ENCODE results near the gene HOXA5. TPM values are rescaled to one million over a fixed set of nuclear protein-coding genes. Genes with fewer than 3 reads are reported as not detected.

The HOXA5 gene
- total RNA-seq, 1 experiment from 2014 or later: not detected

DNA sequence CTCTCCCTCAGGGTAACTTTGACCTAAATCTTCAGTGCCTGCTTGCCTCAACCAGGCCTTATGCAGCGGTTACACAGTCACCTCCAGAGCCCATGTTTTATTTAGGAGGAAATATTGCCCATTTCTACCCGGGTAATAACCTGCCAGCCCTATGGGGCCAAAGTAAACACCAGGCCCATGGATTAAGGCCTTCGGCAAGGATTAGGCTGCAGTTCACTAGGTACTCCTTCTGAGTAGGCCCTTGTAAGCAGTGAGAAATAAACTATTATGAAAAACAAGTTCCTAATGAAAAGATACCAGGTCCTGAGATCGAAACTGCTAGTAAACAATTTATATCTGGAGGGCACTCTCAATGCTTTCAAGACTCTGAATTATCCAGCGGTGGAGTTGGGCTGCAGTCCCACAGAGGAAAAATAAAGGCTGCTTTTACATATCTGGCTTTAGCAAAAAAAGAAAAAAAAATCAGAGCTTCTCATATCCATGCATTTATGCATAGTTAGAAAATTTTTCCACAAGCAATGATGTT, 34.4 kb upstream of the HOXA5 start:
- no peak overlapping the region for H2BK5ac ChIP-seq (ENCODE audit: insufficient read length, low read length)
- no peak overlapping the region for H3K4me2 ChIP-seq (ENCODE audit: insufficient read depth, insufficient read length, low read length)
- no peak overlapping the region for H3K9ac ChIP-seq (ENCODE audit: extremely low read depth, insufficient read length, low read length)
- no peaks in the 10 kb centered on the region; a peak in 2 of 7 replicates for H3K36me3 Mint-ChIP-seq (ENCODE audit: insufficient read depth in 1 of 3, low read depth in 3 of 3)
- H4K20me1 ChIP-seq (ENCODE audit: control insufficient read depth, insufficient read depth, insufficient read length): no peaks in the 10 kb centered on the region
- no peaks in the 10 kb centered on the region for H3K23me2 ChIP-seq (ENCODE audit: insufficient read length, low read depth, low read length, poor library complexity, severe bottlenecking)
- no peaks in the 10 kb centered on the region for H3K4me1 ChIP-seq (ENCODE audit: insufficient read depth, low read length)
- peaks cover 3 to 12% of the 10 kb centered on the region in 2 experiments for H3K4me1 Mint-ChIP-seq
- H3K27ac Mint-ChIP-seq: no peak overlapping the region
- peaks cover 98% of the 10 kb centered on the region for H3K27me3 ChIP-seq (ENCODE audit: insufficient read depth, low read length)
- H3K14ac ChIP-seq (ENCODE audit: insufficient read depth, low read length): no peak overlapping the region
- H3K56ac ChIP-seq (ENCODE audit: insufficient read length, low read depth, low read length): no peak overlapping the region
- peaks cover 98% of the 10 kb centered on the region for H3K27me3 Mint-ChIP-seq (ENCODE audit: low read depth)
- H2BK120ac ChIP-seq (ENCODE audit: low read depth, low read length, poor library complexity, severe bottlenecking): no peak overlapping the region
- no peaks in the 10 kb centered on the region for H3K79me2 ChIP-seq (ENCODE audit: insufficient read depth, low read length)
- no peak overlapping the region for H2AFZ ChIP-seq (ENCODE audit: low read length)
- no peaks in the 10 kb centered on the region for H3K79me1 ChIP-seq (ENCODE audit: insufficient read depth, low read depth, low read length, poor library complexity, severe bottlenecking)
- H3K4ac ChIP-seq (ENCODE audit: low read depth, low read length): no peak overlapping the region
- H3K23ac ChIP-seq (ENCODE audit: insufficient read length, low read depth, low read length): no peak overlapping the region
- no peaks in the 10 kb centered on the region for H3K9me3 ChIP-seq (ENCODE audit: control insufficient read depth, low read depth, low read length)
- WGBS (ENCODE audit: extremely low coverage, insufficient read length, low lambda C conversion rate): no CpG with 5 or more reads among the region's 5 CpGs
- peaks cover 2 to 14% of the 10 kb centered on the region in 2 experiments; a peak in 1 of 5 replicates for H3K9me3 Mint-ChIP-seq
- no peak overlapping the region for H2BK15ac ChIP-seq (ENCODE audit: low read depth, low read length)
- no peak overlapping the region for H3K4me3 Mint-ChIP-seq
- no peak for DNase-seq
- H2BK12ac ChIP-seq (ENCODE audit: insufficient read length, low read depth, low read length): no peak overlapping the region
- H4K8ac ChIP-seq (replicated peaks; ENCODE audit: insufficient read length, low read depth, low read length): no peak overlapping the region
- no peak overlapping the region for H3K18ac ChIP-seq (ENCODE audit: insufficient read length, low read depth, low read length)
- no peak overlapping the region for H2BK20ac ChIP-seq (ENCODE audit: low read depth, low read length, poor library complexity, severe bottlenecking)
- H2AK5ac ChIP-seq (ENCODE audit: insufficient read length, low read length): no peak overlapping the region
- no peak overlapping the region for H3T11ph ChIP-seq (ENCODE audit: low read length)
- no peak overlapping the region for H4K91ac ChIP-seq (ENCODE audit: insufficient read length, low read depth, low read length)
- no peak overlapping the region for H3K27ac ChIP-seq (ENCODE audit: insufficient read length, low read depth, low read length)
- no peak overlapping the region for H4K5ac ChIP-seq (ENCODE audit: insufficient read length, low read depth, low read length)
- TF ChIP-seq, protein P1, sequence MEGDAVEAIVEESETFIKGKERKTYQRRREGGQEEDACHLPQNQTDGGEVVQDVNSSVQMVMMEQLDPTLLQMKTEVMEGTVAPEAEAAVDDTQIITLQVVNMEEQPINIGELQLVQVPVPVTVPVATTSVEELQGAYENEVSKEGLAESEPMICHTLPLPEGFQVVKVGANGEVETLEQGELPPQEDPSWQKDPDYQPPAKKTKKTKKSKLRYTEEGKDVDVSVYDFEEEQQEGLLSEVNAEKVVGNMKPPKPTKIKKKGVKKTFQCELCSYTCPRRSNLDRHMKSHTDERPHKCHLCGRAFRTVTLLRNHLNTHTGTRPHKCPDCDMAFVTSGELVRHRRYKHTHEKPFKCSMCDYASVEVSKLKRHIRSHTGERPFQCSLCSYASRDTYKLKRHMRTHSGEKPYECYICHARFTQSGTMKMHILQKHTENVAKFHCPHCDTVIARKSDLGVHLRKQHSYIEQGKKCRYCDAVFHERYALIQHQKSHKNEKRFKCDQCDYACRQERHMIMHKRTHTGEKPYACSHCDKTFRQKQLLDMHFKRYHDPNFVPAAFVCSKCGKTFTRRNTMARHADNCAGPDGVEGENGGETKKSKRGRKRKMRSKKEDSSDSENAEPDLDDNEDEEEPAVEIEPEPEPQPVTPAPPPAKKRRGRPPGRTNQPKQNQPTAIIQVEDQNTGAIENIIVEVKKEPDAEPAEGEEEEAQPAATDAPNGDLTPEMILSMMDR (conservative IDR thresholded peaks at IDR 0.05): no peak

All from H9 (cell line).